ENCODE data around the gene RNF150.
"Not testable (repeated sequence)": the region's sequence is repeated elsewhere in the genome, so short reads cannot be mapped to it uniquely, and the experiment has no call there.

RNF150 gene

GRCh38 chr4:141133146-141133998, at the start of gene RNF150:
RNF150 (minus strand) TSS chr4:141133469.
- DNase-seq: peak; percentile 84

- no peak for DNase-seq
These were observed 47.9 kb upstream of the RNF150 start for GRCh38 chr4:141180991-141181761.

- DNase-seq: no peak
These were observed 46.5 kb upstream of the RNF150 start for GRCh38 chr4:141179474-141180373.

- DNase-seq: no peak
These were observed 43.9 kb upstream of the RNF150 start for GRCh38 chr4:141177171-141177570.

GRCh38 chr4:141174457-141174856, 41.2 kb upstream of the RNF150 start:
- DNase-seq: no peak

- no peak for DNase-seq
These were observed 37.4 kb upstream of the RNF150 start for GRCh38 chr4:141170671-141171070.

GRCh38 chr4:141169391-141169790, 36.1 kb upstream of the RNF150 start:
- no peak for DNase-seq

- not testable (repeated sequence) for DNase-seq
These were observed 31.7 kb upstream of the RNF150 start for GRCh38 chr4:141165001-141165400.

- no peak for DNase-seq
These were observed 25.8 kb upstream of the RNF150 start for GRCh38 chr4:141159027-141159426.

GRCh38 chr4:141158219-141158618, 24.9 kb upstream of the RNF150 start:
- peak; percentile 22 for DNase-seq

- no peak for DNase-seq
These were observed 22.3 kb upstream of the RNF150 start for GRCh38 chr4:141155586-141155985.

GRCh38 chr4:141154725-141155124, 21.5 kb upstream of the RNF150 start:
- no peak for DNase-seq

GRCh38 chr4:141153751-141154510, 20.7 kb upstream of the RNF150 start:
- DNase-seq: no peak

GRCh38 chr4:141144207-141144606, 10.9 kb upstream of the RNF150 start:
- DNase-seq: no peak

GRCh38 chr4:141142423-141142822, 9.2 kb upstream of the RNF150 start:
- DNase-seq: no peak

GRCh38 chr4:141140391-141141200, 7.3 kb upstream of the RNF150 start:
- peak; percentile 32 for DNase-seq

- peak; percentile 22 for DNase-seq
These were observed 1.0 kb upstream of the RNF150 start for GRCh38 chr4:141133999-141134995.

GRCh38 chr4:141132709-141133145, 542 bp downstream of the RNF150 start:
- DNase-seq: peak; percentile 27

GRCh38 chr4:141132072-141132708, 1.1 kb downstream of the RNF150 start:
- peak; percentile 8 for DNase-seq

All from NCI-H345 (cell line).